ENCODE measurements around the gene SUN1. TPM values are rescaled to one million over a fixed set of nuclear protein-coding genes. Genes with fewer than 3 reads are reported as not detected.

The SUN1 gene
- total and polyA plus RNA-seq, 7 donors: 52.5 to 159 (median 132) TPM

- ATAC-seq (no peak), DNase-seq (no peak)
- 67 to 78% (median 75%) methylated on average over 22 of the region's 22 CpGs for WGBS, 3 donors
- no peak for TF ChIP-seq CTCF (IDR thresholded peaks at IDR 0.05)
- Histone ChIP-seq H3K36me3 (ENCODE audit: insufficient read depth in 1 of 2, low read depth in 1 of 2) (no peaks in the 10 kb centered on the region), H3K9me3 (no peaks in the 10 kb centered on the region), H3K4me3 (no peak overlapping the region), H3K27ac (no peak overlapping the region), H3K27me3 (ENCODE audit: insufficient read depth in 3 of 3, low read length in 2 of 3) (peaks cover 0 to 30% (median 4%) of the 10 kb centered on the region in 3 donors), H3K4me1 (no peaks in the 10 kb centered on the region)
- intact Hi-C loops (cut with DNase I): no loop called here
Observed at GRCh38 chr7:902996-903395, 70.7 kb downstream of the SUN1 start.

GRCh38 chr7:903921-904755 is 71.9 kb downstream of the SUN1 start:
- DNase-seq: no peak
- Histone ChIP-seq H3K9me3 (no peaks in the 10 kb centered on the region), H3K27ac (no peak overlapping the region), H3K27me3 (ENCODE audit: insufficient read depth in 3 of 3, low read length in 2 of 3) (peaks cover 0 to 37% (median 4%) of the 10 kb centered on the region in 3 donors), H3K4me1 (no peaks in the 10 kb centered on the region), H3K36me3 (ENCODE audit: insufficient read depth in 1 of 2, low read depth in 1 of 2) (no peaks in the 10 kb centered on the region), H3K4me3 (no peak overlapping the region)
- intact Hi-C loops (cut with DNase I): no loop called here
- WGBS, 3 donors: 63 to 71% (median 67%) methylated on average over 35 to 37 of the region's 37 CpGs
- no peak for TF ChIP-seq CTCF (IDR thresholded peaks at IDR 0.05)
- ATAC-seq: no peak

- H3K4me3 ChIP-seq: no peak overlapping the region
- H3K27ac ChIP-seq: no peak overlapping the region
- H3K4me1 ChIP-seq: no peaks in the 10 kb centered on the region
- H3K36me3 ChIP-seq (ENCODE audit: insufficient read depth in 1 of 2, low read depth in 1 of 2): no peaks in the 10 kb centered on the region
- H3K9me3 ChIP-seq: no peaks in the 10 kb centered on the region
- DNase-seq (peak in 1 of 2 donors; percentile 48), ATAC-seq (peak in 1 of 4 donors; percentile 27)
- TF ChIP-seq CTCF (IDR thresholded peaks at IDR 0.05): no peak
- peaks cover 0 to 44% (median 4%) of the 10 kb centered on the region in 3 donors for H3K27me3 ChIP-seq (ENCODE audit: insufficient read depth in 3 of 3, low read length in 2 of 3)
- 28 to 35% (median 34%) methylated on average over 17 to 20 of the region's 20 CpGs for WGBS, 3 donors
- intact Hi-C loops (cut with DNase I): loop anchor here in 1 of 2 donors (5.0 kb wide), 2 partner anchors 52 to 162 kb away; no protein-coding TSS in a partner anchor
Observed at GRCh38 chr7:904847-905246, 72.6 kb downstream of the SUN1 start.

GRCh38 chr7:906776-907157 is 74.5 kb downstream of the SUN1 start:
- DNase-seq (no peak), ATAC-seq (no peak)
- no peaks in the 10 kb centered on the region for H3K4me1 ChIP-seq
- intact Hi-C loops (cut with DNase I): loop anchor here in 1 of 2 donors (5.0 kb wide), 2 partner anchors 51 to 161 kb away; no protein-coding TSS in a partner anchor
- no peaks in the 10 kb centered on the region for H3K36me3 ChIP-seq (ENCODE audit: insufficient read depth in 1 of 2, low read depth in 1 of 2)
- WGBS, 3 donors: 17 to 33% (median 24%) methylated on average over 7 to 10 of the region's 10 CpGs
- no peak for TF ChIP-seq CTCF (IDR thresholded peaks at IDR 0.05)
- no peak overlapping the region for H3K27ac ChIP-seq
- H3K27me3 ChIP-seq (ENCODE audit: insufficient read depth in 3 of 3, low read length in 2 of 3): peaks cover 0 to 53% (median 4%) of the 10 kb centered on the region in 3 donors
- no peaks in the 10 kb centered on the region for H3K9me3 ChIP-seq
- H3K4me3 ChIP-seq: no peak overlapping the region

Measured in psoas muscle (tissue), 8 donors.